Stimulated activated CD4-positive, alpha-beta T cell treated with anti-CD3 and anti-CD28 coated beads, Interleukin-2, amount 100 ng/mL, for 24 hours (primary cell): ENCODE measurements around the gene SLC2A1.

Experiments
- DNase-seq, 2 donors: peaks; one replicate each; pipeline ENCODE4 v3.0.0-alpha.2; 2020

The SLC2A1 gene

GRCh38 chr1:42940851-42941639 is 17.6 kb downstream of the SLC2A1 start:
- DNase-seq: no peak

GRCh38 chr1:42938645-42939615 is 19.7 kb downstream of the SLC2A1 start:
- DNase-seq: no peak

GRCh38 chr1:42937836-42938644 is 20.6 kb downstream of the SLC2A1 start:
- no peak for DNase-seq

- no peak for DNase-seq
Measured at GRCh38 chr1:42937141-42937696, 21.4 kb downstream of the SLC2A1 start.

- DNase-seq: no peak
Measured at GRCh38 chr1:42936309-42937078, 22.2 kb downstream of the SLC2A1 start.

GRCh38 chr1:42935971-42936308 is 22.7 kb downstream of the SLC2A1 start:
- no peak for DNase-seq

- DNase-seq: no peak
Measured at GRCh38 chr1:42935313-42935895, 23.3 kb downstream of the SLC2A1 start.

- DNase-seq: peak in 1 of 2 donors; percentile 16
Measured at GRCh38 chr1:42934541-42935312, 23.9 kb downstream of the SLC2A1 start.

GRCh38 chr1:42933610-42934491 is 24.8 kb downstream of the SLC2A1 start:
- DNase-seq: peak in 1 of 2 donors; percentile 14

- peak in 1 of 2 donors; percentile 17 for DNase-seq
Measured at GRCh38 chr1:42933060-42933586, 25.5 kb downstream of the SLC2A1 start.

GRCh38 chr1:42932442-42932941 is 26.2 kb downstream of the SLC2A1 start:
- DNase-seq: peak in 1 of 2 donors; percentile 21

- DNase-seq: peak; percentile 69 to 76
Measured at GRCh38 chr1:42931911-42932422, 26.7 kb downstream of the SLC2A1 start.

- DNase-seq: peak; percentile 46 to 51
Measured at GRCh38 chr1:42931108-42931539, 27.5 kb downstream of the SLC2A1 start.

GRCh38 chr1:42930178-42931107 is 28.2 kb downstream of the SLC2A1 start:
- no peak for DNase-seq

- DNase-seq: no peak
Measured at GRCh38 chr1:42929434-42930177, 29.1 kb downstream of the SLC2A1 start.

- no peak for DNase-seq
Measured at GRCh38 chr1:42928859-42929258, 29.8 kb downstream of the SLC2A1 start.
